HepG2 (cell line): ENCODE measurements around the gene SORBS2. TPM values are rescaled to one million over a fixed set of nuclear protein-coding genes. Genes with fewer than 3 reads are reported as not detected.

Experiments
- ARNT ChIP-seq: fragments of 450-650 bp; IDR thresholded peaks from 2 replicates; pipeline ENCODE4 v1.6.1; 2017
- HNF1A ChIP-seq, 2 experiments: sonication (generic) in 1 of 2; formaldehyde crosslinking in 1 of 2; IDR thresholded peaks; 2 replicates each; pipeline versions ENCODE4 v1.4.0 to v1.6.1; 2016 to 2020; ENCODE audit warnings: borderline replicate concordance in 1 of 2, low read depth in 1 of 2, mild to moderate bottlenecking in 1 of 2, missing genetic modification reagents in 1 of 2
- IRF1 ChIP-seq: sonication (generic); formaldehyde crosslinking; IDR thresholded peaks from 2 replicates; pipeline ENCODE4 v1.4.0; 2020; ENCODE audit warnings: low read depth, mild to moderate bottlenecking, missing genetic modification reagents
- JUNB ChIP-seq: sonication (generic); formaldehyde crosslinking; IDR thresholded peaks from 2 replicates; pipeline ENCODE4 v1.8.0; 2022; ENCODE audit warnings: missing genetic modification reagents, mild to moderate bottlenecking, borderline replicate concordance
- LBX2 ChIP-seq: sonication (generic); formaldehyde crosslinking; IDR thresholded peaks from 2 replicates; pipeline ENCODE4 v1.5.0; 2020; ENCODE audit warnings: missing genetic modification reagents, mild to moderate bottlenecking, borderline replicate concordance
- PAXIP1 ChIP-seq: sonication (generic); formaldehyde crosslinking; conservative IDR thresholded peaks from 2 replicates; pipeline ENCODE4 v1.4.0; 2020; ENCODE audit warnings: mild to moderate bottlenecking, missing genetic modification reagents, moderate library complexity
- RFX1 ChIP-seq: fragments of 450-650 bp; IDR thresholded peaks from 2 replicates; pipeline ENCODE4 v1.6.1; 2017
- THRA ChIP-seq: sonication (generic); formaldehyde crosslinking; IDR thresholded peaks from 2 replicates; pipeline ENCODE4 v1.4.0; 2020; ENCODE audit warnings: missing genetic modification reagents, borderline replicate concordance
- TMF1 ChIP-seq: sonication (generic); formaldehyde crosslinking; IDR thresholded peaks from 2 replicates; pipeline ENCODE4 v1.8.1; 2022; ENCODE audit warnings: low read depth, missing genetic modification reagents
- ZBTB14 ChIP-seq: sonication (generic); formaldehyde crosslinking; IDR thresholded peaks from 2 replicates; pipeline ENCODE4 v1.4.0; 2020; ENCODE audit warnings: missing genetic modification reagents
- ZBTB25 ChIP-seq: IDR thresholded peaks from 2 replicates; pipeline ENCODE4 v1.6.1; 2018; ENCODE audit warnings: missing genetic modification reagents
- ZNF160 ChIP-seq: sonication (generic); formaldehyde crosslinking; IDR thresholded peaks from 2 replicates; pipeline ENCODE4 v1.8.0; 2022; ENCODE audit warnings: mild to moderate bottlenecking, inconsistent platforms, missing genetic modification reagents
- ZNF354B ChIP-seq: sonication (generic); formaldehyde crosslinking; IDR thresholded peaks from 2 replicates; pipeline ENCODE4 v1.8.0; 2022; ENCODE audit warnings: mild to moderate bottlenecking, missing genetic modification reagents
- ZNF530 ChIP-seq: sonication (generic); formaldehyde crosslinking; IDR thresholded peaks from 2 replicates; pipeline ENCODE4 v1.5.0; 2020; ENCODE audit warnings: low read depth, mild to moderate bottlenecking, missing genetic modification reagents
- ZNF569 ChIP-seq: sonication (generic); formaldehyde crosslinking; IDR thresholded peaks from 2 replicates; pipeline ENCODE4 v1.5.0; 2020; ENCODE audit warnings: mild to moderate bottlenecking, missing genetic modification reagents, moderate library complexity, borderline replicate concordance
- ZSCAN20 ChIP-seq: sonication (generic); formaldehyde crosslinking; IDR thresholded peaks from 2 replicates; pipeline ENCODE4 v1.4.0; 2020; ENCODE audit warnings: missing genetic modification reagents, mild to moderate bottlenecking, borderline replicate concordance
- polyA plus RNA-seq, 8 experiments: library from polyadenylated mRNA; depleted of rRNA in 3 of 8; stranded (reverse) in 7 of 8; unstranded in 1 of 8; fragments of >200 nt; fragmentation: Illumina TruSeq in 4 of 8; extraction: Trizol in 4 of 8; gene quantifications; 2 replicates each; pipeline versions ENCODE4 v1.2.1 to v1.2.3, GENCODE V29; 2011 to 2016; ENCODE audit warnings: low read depth in 4 of 8, missing spikeins in 1 of 8, mixed read lengths in 1 of 8; ENCODE audit not compliant: insufficient read depth in 1 of 8
- total RNA-seq, 5 experiments: library from RNA; depleted of rRNA; stranded (reverse); fragments of >200 nt; fragmentation: Illumina TruSeq; extraction: Trizol; gene quantifications; 2 replicates each; pipeline ENCODE4 v1.2.3, GENCODE V29; 2016; ENCODE audit warnings: low read depth in 1 of 5

SORBS2 gene
- total and polyA plus RNA-seq, 2 of the 13 experiments (the other 11 are each of a cell fraction or from before 2014, with no cell fraction given) = 25.0 to 80.5 TPM

- TF ChIP-seq PAXIP1 (peak; percentile 96), JUNB (CRISPR knock-in tag) (no peak), ZNF160 (CRISPR knock-in tag) (no peak), ZSCAN20 (no peak), ZNF354B (CRISPR knock-in tag) (no peak), TMF1 (CRISPR knock-in tag) (no peak), RFX1 (no peak), ZBTB25 (CRISPR knock-in tag) (no peak), HNF1A (IDR thresholded peaks at IDR 0.05; ENCODE audit: low read depth) (0 out of 2 replicates have a peak, but pooled peaks have one; percentile 53), HNF1A (CRISPR knock-in tag; IDR thresholded peaks at IDR 0.05; ENCODE audit: borderline replicate concordance) (peak; percentile 33; the same call in 1 of the 2 replicates), ZNF530 (CRISPR knock-in tag) (no peak), THRA (peak; percentile 35; the same call in 1 of the 2 replicates), LBX2 (CRISPR knock-in tag) (no peak), ZBTB14 (CRISPR knock-in tag) (no peak), IRF1 (CRISPR knock-in tag) (no peak), ZNF569 (CRISPR knock-in tag) (no peak), ARNT (no peak)
These were observed 37.8 kb downstream of the SORBS2 start (continued) for GRCh38 chr4:185774131-185774653.
